GM10266 (cell line): ENCODE data around the gene FARS2.

ENCODE experiments used
- DNase-seq: peaks from one replicate; pipeline ENCODE4 v3.0.0; 2012; ENCODE audit errors: extremely low spot score
- CTCF ChIP-seq: IDR thresholded peaks from 2 replicates; pipeline ENCODE4 v1.5.1; 2012; ENCODE audit warnings: mild to moderate bottlenecking, low read depth; ENCODE audit not compliant: control insufficient read depth, insufficient read depth; ENCODE audit errors: missing control alignments

Gene FARS2

GRCh38 chr6:5710516-5710915, 449.2 kb downstream of the FARS2 start:
- DNase-seq, result no peak

GRCh38 chr6:5710936-5711335, 449.6 kb downstream of the FARS2 start:
- no peak for DNase-seq

More at GRCh38 chr6:5710516-5710915, 449.2 kb downstream of the FARS2 start:
- no peak for TF ChIP-seq CTCF

GRCh38 chr6:5712349-5713215, 451.3 kb downstream of the FARS2 start:
- DNase-seq, result no peak
- no peak for TF ChIP-seq CTCF

More at GRCh38 chr6:5710936-5711335, 449.6 kb downstream of the FARS2 start:
- no peak for TF ChIP-seq CTCF

- TF ChIP-seq CTCF, result no peak
Measured at GRCh38 chr6:5713519-5713918, 452.2 kb downstream of the FARS2 start.

GRCh38 chr6:5718231-5718947, 457.1 kb downstream of the FARS2 start:
- DNase-seq, result no peak
- TF ChIP-seq CTCF, result no peak

More at GRCh38 chr6:5713519-5713918, 452.2 kb downstream of the FARS2 start:
- DNase-seq, result no peak

- DNase-seq, result peak; percentile 78
- no peak for TF ChIP-seq CTCF
Measured at GRCh38 chr6:5723841-5724691, 462.8 kb downstream of the FARS2 start.
